GM12872 (cell line): Measurements from ENCODE around the gene ANKRD24.

Experiments used
- TF ChIP-seq, protein P1 (sequence below): IDR thresholded peaks from 3 replicates; pipeline ENCODE4 v1.5.1; 2011; ENCODE audit warnings: low read depth, mild to moderate bottlenecking, low read length, moderate library complexity; ENCODE audit not compliant: insufficient read depth

The ANKRD24 gene

DNA sequence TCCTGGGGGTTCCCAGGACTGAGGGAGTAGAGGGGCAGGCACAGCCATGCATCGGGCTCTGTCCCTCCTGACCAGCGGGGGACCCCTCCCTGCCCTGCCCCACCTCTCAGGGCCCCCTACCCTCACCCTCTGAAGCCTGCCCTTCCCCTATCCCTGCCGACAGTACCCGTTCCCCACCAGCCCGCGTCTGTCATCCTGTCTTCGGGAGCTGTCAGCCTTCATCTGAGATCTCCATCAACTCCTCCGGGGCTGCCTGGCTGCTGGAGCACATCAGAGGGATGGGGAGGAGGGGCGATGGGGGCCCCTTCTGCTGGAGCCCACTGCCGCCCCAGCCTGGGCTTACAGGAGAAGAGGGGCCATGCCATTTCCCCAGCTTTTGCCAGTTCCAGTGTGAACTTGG lies 90.4 kb downstream of the ANKRD24 start:
- TF ChIP-seq, protein P1, sequence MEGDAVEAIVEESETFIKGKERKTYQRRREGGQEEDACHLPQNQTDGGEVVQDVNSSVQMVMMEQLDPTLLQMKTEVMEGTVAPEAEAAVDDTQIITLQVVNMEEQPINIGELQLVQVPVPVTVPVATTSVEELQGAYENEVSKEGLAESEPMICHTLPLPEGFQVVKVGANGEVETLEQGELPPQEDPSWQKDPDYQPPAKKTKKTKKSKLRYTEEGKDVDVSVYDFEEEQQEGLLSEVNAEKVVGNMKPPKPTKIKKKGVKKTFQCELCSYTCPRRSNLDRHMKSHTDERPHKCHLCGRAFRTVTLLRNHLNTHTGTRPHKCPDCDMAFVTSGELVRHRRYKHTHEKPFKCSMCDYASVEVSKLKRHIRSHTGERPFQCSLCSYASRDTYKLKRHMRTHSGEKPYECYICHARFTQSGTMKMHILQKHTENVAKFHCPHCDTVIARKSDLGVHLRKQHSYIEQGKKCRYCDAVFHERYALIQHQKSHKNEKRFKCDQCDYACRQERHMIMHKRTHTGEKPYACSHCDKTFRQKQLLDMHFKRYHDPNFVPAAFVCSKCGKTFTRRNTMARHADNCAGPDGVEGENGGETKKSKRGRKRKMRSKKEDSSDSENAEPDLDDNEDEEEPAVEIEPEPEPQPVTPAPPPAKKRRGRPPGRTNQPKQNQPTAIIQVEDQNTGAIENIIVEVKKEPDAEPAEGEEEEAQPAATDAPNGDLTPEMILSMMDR, result no peak
